Iris pigment epithelial cell (primary cell): ENCODE data around the gene TLR8.
"Not testable (repeated sequence)": the region's sequence is repeated elsewhere in the genome, so short reads cannot be mapped to it uniquely, and the experiment has no call there.

Source experiments
- DNase-seq: peaks from one replicate; pipeline ENCODE4 v3.0.0-alpha.2; 2011; ENCODE audit warnings: low read depth

Gene TLR8

DNA sequence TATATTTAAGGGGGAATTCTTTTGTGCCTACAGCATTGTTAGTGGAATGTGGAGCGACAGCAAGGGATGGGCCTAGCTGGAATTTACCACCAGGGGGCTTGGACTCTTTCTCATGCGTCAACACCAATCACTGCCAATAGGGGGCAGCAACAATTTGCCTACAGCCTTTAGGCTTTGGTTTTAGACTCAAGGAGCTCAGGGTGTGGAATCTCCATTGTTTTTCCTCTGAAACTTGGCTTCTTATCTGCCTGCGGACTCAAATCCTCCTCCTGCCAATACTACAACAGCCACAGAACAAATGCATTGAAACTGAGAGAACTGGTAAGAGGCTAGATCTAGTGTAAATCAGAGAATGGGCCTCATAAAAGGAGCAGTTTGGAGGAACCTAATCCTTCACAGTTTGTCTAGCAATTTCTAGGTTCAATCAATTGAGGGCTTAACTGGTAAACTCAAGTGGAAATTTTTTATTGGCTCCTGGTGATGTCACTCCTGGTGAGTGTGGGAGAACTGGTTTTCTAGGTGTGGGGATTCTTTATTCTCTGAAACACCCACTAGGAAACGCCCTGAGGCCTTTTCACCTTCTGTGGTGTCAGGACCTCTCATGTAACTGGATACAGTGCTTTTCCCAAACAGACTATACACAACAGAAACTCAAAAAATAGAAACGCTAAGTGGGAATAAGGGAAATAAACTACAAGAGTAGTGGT, 40.6 kb downstream of the TLR8 start:
- DNase-seq = peak; percentile 83

GRCh38 chrX:12947545-12948235, 41.3 kb downstream of the TLR8 start:
- no peak for DNase-seq

DNA sequence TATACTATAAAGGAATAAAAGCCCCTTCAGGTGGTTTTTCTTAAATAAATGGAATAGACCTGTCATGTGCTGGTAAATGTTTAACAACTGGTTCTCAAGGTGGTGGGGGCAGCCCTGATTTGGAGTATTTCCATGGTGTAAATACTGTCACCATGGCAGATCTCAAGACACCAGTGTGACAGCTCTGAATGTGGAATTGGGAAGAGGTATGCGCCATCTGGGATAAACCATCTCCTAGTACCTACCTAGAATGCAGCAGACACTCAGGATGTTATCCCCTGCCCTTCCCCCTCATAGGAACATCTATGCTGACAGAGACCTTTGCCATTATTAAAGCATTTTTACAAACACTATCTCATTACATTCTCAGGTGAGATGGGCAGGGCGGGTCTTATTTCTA, 42.1 kb downstream of the TLR8 start:
- DNase-seq = no peak

GRCh38 chrX:12949205-12949926, 42.9 kb downstream of the TLR8 start:
- DNase-seq = peak; percentile 82

DNA sequence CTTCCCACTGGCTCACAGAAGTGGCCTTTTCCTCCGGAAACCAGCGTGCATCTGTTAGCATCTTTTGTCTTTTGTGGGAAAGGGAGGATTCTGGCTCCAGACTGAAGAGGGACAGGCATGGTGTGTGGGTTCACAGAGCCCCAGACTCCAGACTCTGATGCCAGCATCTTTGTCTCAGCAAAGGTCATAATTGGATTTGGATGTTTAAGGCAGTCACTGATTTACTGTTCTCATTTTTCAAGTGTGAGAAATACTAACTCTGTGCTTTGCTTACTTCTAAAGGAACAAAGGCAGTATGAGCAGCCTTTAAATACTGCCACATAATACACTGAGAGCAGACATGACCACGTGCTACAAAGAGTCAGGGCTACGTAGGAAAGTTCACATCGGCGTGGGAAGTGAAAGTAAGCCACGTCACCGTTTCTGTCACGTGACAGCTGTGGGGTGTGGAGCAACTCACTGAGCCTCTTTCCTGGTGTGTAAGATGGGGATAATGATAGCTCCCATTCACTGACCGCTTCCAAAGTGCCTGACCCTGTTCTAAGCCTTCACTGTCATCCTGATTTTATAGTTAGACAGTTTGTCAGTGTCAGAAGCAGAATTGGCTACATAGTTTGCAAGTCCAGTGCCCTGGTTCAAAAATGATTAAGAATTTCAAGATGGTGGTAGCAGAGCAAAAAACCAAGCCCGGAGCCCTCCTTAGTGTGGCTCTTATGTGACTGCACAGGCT, 43.7 kb downstream of the TLR8 start:
- peak; percentile 93 for DNase-seq

- no peak for DNase-seq
Observed at GRCh38 chrX:12950851-12951594, 44.6 kb downstream of the TLR8 start.

- DNase-seq = no peak
Observed at GRCh38 chrX:12951595-12951975, 45.2 kb downstream of the TLR8 start.

- no peak for DNase-seq
Observed at GRCh38 chrX:12953420-12953819, 47.0 kb downstream of the TLR8 start.

DNA sequence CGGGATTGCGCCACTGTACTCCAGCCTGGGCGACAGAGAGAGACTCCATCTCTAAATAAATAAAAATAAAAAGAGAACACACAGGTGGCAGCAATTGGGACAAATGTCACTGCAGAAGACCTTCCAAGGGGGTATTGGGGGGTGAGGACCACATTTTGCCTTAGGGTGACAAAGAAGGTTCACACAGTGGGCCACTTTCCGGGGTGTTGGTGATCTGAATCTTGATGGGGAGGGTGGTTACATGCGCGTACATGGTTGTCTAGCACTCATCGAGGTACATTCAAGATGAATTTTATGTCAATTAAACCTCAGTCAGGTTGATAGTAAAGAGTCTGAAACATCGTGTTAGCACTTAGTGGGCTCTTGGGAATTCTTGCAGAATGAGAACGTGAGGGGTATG, 48.0 kb downstream of the TLR8 start:
- no peak for DNase-seq

GRCh38 chrX:12954981-12955380, 48.6 kb downstream of the TLR8 start:
- DNase-seq = no peak

GRCh38 chrX:12955882-12956703, 49.7 kb downstream of the TLR8 start:
- peak; percentile 86 for DNase-seq

- peak; percentile 69 for DNase-seq
Observed at GRCh38 chrX:12956704-12957534, 50.5 kb downstream of the TLR8 start.

DNA sequence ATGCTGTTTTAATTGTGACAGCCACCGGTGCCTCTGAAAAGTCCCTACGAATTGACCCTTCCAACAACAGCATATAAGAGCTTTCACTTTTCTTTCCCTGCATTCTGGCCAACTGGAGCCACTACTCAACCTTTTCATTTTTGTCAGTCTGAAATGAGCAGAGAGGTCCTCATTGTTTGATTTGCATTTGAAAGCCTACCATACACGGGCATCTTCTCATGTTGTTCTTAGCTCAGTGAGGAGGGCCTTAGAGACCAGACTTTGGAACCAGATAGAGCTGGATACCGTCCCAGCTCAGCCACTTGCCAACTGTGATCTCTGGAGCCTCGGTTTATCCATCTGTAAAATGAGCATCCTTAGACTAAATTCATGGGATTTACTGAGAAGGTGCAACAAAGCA, 51.6 kb downstream of the TLR8 start:
- DNase-seq = no peak

DNA sequence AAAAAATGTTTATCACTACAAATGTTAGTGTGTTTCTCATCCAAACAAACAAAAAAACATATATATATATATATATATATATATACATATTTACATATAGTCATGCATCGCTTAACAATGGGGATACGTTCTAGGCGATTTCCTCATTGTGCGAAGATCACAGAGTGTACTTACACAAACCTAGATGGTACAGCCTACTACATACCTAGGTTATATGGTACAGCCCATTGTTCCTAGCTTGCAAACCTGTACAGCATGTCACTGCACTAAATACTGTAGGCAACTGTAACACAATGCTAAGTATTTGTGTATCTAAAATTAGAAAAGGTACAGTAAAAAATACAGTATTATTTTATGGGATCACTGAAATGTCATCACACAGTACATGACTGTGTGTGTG, 52.0 kb downstream of the TLR8 start:
- DNase-seq = no peak

- no peak for DNase-seq
Observed at GRCh38 chrX:12961196-12961718, 54.8 kb downstream of the TLR8 start.

GRCh38 chrX:12962041-12962504, 55.7 kb downstream of the TLR8 start:
- DNase-seq = no peak

DNA sequence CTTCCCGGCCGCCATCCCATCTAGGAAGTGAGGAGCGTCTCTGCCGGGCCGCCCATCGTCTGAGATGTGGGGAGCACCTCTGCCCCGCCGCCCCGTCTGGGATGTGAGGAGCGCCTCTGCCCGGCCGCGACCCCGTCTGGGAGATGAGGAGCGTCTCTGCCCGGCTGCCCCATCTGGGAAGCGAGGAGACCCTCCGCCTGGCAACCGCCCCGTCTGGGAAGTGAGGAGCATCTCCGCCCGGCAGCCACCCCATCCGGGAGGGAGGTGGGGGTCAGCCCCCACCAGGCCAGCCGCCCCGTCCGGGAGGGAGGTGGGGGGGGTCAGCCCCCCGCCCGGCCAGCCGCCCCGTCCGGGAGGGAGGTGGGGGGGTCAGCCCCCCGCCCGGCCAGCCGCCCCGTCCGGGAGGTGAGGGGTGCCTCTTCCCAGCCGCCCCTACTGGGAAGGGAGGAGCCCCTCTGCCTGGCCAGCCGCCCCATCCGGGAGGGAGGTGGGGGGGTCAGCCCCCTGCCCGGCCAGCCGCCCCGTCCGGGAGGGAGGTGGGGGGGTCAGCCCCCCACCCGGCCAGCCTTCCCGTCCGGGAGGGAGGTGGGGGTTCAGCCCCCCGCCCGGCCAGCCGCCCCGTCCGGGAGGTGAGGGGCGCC, 56.9 kb downstream of the TLR8 start:
- DNase-seq = not testable (repeated sequence)

DNA sequence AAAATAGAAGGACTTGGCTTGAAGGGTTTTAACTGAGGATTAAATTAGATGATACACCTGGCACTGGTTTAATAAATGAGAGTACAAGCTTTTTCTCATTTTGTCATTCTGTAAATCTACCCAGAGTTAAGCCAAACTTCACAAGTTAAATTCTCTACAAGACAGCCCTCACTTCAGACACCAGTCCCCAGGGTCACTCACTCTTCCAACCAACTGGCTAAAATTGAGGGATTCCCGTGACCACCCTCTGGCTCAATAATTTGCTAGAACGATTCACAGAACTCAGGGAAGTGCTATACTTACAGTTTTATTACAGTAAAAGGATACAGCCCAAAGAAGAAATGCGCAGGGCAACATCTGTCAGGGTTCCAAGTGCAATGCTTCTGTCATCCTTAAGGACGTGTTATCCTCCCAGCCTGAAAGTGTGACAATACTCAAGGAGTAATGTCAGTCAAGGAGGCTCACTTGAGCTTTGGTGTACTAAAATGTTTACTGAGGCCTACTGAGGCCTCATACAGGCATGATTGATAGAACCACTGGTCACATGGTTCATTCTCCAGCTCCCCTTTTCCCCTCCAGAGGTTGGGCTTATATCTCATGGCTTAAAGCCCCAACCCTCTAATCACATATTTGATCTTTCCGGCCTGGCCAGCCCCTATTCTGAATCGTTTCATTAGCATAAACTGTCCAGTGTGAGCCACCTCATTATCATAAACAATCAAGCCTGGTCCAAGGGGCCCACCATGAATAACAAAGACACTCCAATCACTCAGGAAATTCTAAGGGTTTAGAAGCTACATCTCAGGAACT, 58.9 kb downstream of the TLR8 start:
- DNase-seq = no peak
